ENCODE data around the gene OTOG.
"Not testable (repeated sequence)": the region's sequence is repeated elsewhere in the genome, so short reads cannot be mapped to it uniquely, and the experiment has no call there.

The OTOG gene

DNA sequence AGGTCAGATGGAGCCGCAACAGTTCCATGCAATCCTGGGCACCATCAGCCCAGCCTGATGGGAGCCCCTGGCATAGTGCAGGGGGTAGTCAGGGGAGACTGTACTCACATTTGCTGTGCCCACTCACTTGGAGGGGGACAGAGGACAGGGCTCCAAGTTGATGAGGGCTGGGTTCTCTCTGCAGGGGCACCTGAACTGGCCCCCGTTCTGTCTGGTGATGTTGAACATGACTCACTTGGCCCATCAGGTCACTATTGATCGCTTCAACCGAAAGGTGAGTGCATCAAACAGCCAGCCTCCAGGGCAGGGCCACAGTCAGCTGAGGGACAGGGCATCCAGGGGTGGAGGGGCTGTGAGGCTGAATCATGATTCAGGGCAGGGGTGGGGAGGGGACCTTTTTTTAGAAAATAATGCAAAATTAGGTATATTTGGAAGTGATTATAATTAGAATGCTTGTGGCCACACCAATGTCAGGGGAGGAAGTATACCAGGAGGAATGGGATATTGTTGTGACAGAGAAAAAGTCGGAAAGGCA, 66.4 kb downstream of the OTOG start:
- Mint-ChIP-seq H3K4me1 (ENCODE audit: low read depth) (no peaks in the 10 kb centered on the region), H3K27ac (no peak overlapping the region), H3K27me3 (no peaks in the 10 kb centered on the region), H3K36me3 (no peaks in the 10 kb centered on the region), H3K9me3 (ENCODE audit: low read depth) (no peaks in the 10 kb centered on the region), H3K4me3 (no peak overlapping the region)

- H3K4me1 Mint-ChIP-seq (ENCODE audit: low read depth), result no peaks in the 10 kb centered on the region
- no peaks in the 10 kb centered on the region for H3K9me3 Mint-ChIP-seq (ENCODE audit: low read depth)
- no peak overlapping the region for H3K27ac Mint-ChIP-seq
- no peak overlapping the region for H3K4me3 Mint-ChIP-seq
- no peaks in the 10 kb centered on the region for H3K36me3 Mint-ChIP-seq
- no peaks in the 10 kb centered on the region for H3K27me3 Mint-ChIP-seq
Measured at GRCh38 chr11:17613983-17614382, 66.9 kb downstream of the OTOG start.

DNA sequence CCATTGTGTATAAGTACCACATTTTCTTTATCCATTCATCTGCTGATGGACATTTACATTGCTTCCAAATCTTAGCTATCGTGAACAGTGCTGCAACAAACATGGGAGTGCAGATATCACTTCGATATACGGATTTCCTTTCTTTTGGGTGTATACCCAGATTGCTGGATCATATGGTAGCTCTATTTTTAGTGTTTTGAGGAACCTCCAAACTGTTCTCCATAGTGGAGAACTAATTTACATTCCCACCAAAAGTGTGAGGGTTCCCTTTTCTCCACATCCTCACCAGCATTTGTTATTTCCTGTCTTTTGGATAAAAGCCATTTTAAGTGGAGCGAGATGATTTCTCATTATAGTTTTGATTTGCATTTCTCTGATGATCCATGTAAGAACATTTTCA, 75.7 kb downstream of the OTOG start:
- Mint-ChIP-seq H3K9me3 (ENCODE audit: low read depth) (peaks cover 22% of the 10 kb centered on the region), H3K27me3 (peaks cover 28% of the 10 kb centered on the region)
- not testable (repeated sequence) for H3K4me3 Mint-ChIP-seq; H3K36me3 Mint-ChIP-seq; H3K4me1 Mint-ChIP-seq (ENCODE audit: low read depth); H3K27ac Mint-ChIP-seq

DNA sequence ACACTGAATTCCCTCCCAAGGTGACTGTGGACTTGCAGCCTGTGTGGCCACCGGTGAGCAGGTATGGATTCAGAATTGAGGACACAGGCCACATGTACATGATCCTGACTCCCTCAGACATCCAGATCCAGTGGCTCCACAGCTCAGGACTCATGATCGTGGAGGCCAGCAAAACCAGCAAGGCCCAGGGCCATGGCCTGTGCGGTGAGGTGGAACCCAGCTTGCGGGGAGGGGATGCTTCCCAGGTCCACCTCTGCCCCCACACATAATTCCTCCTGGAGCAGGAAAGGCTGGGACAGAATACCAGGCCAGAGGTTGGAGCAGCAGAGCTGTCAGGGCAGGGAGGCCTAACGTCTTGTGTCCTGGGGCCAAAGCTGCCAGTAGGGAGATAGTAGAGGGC, 82.1 kb downstream of the OTOG start:
- no peaks in the 10 kb centered on the region for H3K9me3 Mint-ChIP-seq (ENCODE audit: low read depth)
- H3K27me3 Mint-ChIP-seq, result peaks cover 28% of the 10 kb centered on the region
- no peaks in the 10 kb centered on the region for H3K36me3 Mint-ChIP-seq
- no peaks in the 10 kb centered on the region for H3K4me1 Mint-ChIP-seq (ENCODE audit: low read depth)
- H3K27ac Mint-ChIP-seq, result no peak overlapping the region
- no peak overlapping the region for H3K4me3 Mint-ChIP-seq

GRCh38 chr11:17630936-17631335, 83.9 kb downstream of the OTOG start:
- Mint-ChIP-seq H3K36me3 (no peaks in the 10 kb centered on the region), H3K27ac (no peak overlapping the region), H3K27me3 (peaks cover 23% of the 10 kb centered on the region), H3K9me3 (ENCODE audit: low read depth) (no peaks in the 10 kb centered on the region), H3K4me1 (ENCODE audit: low read depth) (no peaks in the 10 kb centered on the region), H3K4me3 (no peak overlapping the region)

DNA sequence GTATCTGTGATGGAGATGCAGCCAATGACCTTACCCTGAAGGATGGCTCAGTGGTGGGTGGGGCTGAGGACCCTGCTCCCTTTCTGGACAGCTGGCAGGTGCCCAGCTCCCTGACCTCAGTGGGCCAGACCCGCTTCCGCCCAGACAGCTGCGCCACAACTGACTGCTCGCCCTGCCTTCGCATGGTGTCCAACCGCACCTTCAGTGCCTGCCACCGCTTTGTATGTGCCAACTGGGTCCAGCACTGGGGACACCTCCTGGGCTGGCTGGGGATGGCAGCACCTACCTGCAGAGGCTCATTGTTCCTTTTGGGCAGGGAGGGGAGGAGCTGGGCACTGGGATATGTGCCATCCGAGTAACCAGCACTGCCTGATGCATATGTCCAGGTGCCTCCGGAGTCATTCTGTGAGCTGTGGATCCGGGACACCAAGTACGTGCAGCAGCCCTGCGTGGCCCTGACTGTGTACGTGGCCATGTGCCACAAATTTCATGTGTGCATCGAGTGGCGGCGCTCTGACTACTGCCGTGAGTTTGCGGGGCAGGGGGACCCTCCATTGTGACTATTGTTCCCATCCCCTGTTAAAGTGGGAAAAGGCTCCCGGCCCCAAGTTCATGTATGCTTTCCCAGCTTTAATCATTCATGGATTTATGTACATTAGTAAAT, 84.8 kb downstream of the OTOG start:
- H3K4me1 Mint-ChIP-seq (ENCODE audit: low read depth), result no peaks in the 10 kb centered on the region
- no peak overlapping the region for H3K4me3 Mint-ChIP-seq
- no peaks in the 10 kb centered on the region for H3K36me3 Mint-ChIP-seq
- H3K9me3 Mint-ChIP-seq (ENCODE audit: low read depth), result no peaks in the 10 kb centered on the region
- peaks cover 23% of the 10 kb centered on the region for H3K27me3 Mint-ChIP-seq
- no peak overlapping the region for H3K27ac Mint-ChIP-seq

DNA sequence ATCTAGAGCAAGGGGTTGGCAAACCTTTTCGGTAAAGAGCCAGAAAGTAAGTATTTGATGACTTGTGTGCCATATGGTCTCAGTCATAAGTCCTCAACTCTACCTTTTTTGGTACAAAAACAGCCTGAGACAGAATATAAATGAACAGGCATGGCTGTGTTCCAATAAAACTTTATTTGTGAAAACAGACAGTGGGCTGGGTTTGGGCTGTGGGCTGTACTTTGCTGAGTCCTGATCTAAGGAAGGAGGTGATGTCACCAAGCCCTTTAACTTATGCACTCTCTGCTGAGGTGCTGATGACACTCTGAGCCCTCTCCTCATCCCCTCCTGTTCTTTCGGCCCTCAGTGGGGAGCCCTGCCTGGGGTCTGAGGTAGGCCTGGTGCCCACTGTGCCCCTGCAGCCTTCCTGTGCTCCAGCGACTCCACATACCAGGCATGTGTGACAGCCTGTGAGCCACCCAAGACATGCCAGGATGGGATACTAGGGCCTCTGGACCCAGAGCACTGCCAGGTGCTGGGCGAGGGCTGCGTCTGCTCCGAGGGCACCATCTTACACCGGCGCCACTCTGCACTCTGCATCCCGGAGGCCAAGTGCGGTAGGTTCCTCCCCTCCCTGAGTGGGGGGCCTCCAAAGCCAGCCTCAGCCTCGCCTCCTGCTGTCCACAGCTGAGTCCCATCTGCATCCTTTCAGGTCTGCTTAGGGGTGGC, 86.4 kb downstream of the OTOG start:
- H3K4me3 Mint-ChIP-seq, result no peak overlapping the region
- H3K36me3 Mint-ChIP-seq, result no peaks in the 10 kb centered on the region
- H3K27me3 Mint-ChIP-seq, result peaks cover 17% of the 10 kb centered on the region
- no peak overlapping the region for H3K27ac Mint-ChIP-seq
- no peaks in the 10 kb centered on the region for H3K4me1 Mint-ChIP-seq (ENCODE audit: low read depth)
- no peaks in the 10 kb centered on the region for H3K9me3 Mint-ChIP-seq (ENCODE audit: low read depth)

DNA sequence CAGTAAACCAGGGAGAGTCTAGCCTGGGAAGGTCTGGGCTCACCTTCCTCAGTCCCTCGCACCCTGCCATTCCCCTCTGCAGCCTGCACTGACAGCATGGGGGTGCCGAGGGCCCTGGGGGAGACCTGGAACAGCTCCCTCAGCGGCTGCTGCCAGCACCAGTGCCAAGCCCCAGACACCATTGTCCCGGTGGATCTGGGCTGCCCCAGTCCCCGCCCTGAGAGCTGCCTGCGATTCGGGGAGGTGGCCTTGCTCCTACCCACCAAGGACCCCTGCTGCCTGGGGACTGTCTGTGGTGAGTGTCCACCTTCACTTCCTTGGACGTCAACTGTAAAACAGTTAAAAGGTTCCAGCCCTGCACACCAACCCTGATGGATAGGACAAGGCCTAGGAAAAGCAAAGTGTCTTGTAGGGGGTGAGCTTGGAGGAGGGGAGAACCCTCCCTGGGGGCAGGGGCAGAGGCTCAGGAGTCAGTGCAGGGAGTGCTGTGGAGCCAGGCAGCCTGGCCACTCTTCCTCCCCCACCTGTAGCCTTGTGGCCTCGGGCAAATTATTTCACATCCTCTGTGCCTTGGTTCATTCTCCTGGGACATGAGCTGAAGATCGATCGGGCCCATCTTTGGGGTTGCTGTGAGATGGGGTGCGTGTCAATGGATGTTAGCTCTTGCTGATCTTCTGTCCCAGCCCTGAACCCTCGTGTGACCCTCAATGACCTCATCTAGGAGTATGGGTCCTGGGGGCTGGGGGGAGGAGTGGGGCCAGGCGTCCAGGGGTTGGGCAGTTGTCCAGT, 87.1 kb downstream of the OTOG start:
- H3K9me3 Mint-ChIP-seq (ENCODE audit: low read depth), result no peaks in the 10 kb centered on the region
- H3K36me3 Mint-ChIP-seq, result no peaks in the 10 kb centered on the region
- H3K4me1 Mint-ChIP-seq (ENCODE audit: low read depth), result no peaks in the 10 kb centered on the region
- no peak overlapping the region for H3K4me3 Mint-ChIP-seq
- H3K27ac Mint-ChIP-seq, result no peak overlapping the region
- peaks cover 10% of the 10 kb centered on the region for H3K27me3 Mint-ChIP-seq

- Mint-ChIP-seq H3K36me3 (no peaks in the 10 kb centered on the region), H3K27me3 (peaks cover 9% of the 10 kb centered on the region), H3K4me1 (ENCODE audit: low read depth) (no peaks in the 10 kb centered on the region), H3K4me3 (no peak overlapping the region), H3K27ac (no peak overlapping the region), H3K9me3 (ENCODE audit: low read depth) (no peaks in the 10 kb centered on the region)
Measured at GRCh38 chr11:17634776-17635550, 87.9 kb downstream of the OTOG start.

GRCh38 chr11:17635551-17635938, 88.5 kb downstream of the OTOG start:
- Mint-ChIP-seq H3K9me3 (ENCODE audit: low read depth) (no peaks in the 10 kb centered on the region), H3K27me3 (peaks cover 4% of the 10 kb centered on the region), H3K4me1 (ENCODE audit: low read depth) (no peaks in the 10 kb centered on the region), H3K36me3 (no peaks in the 10 kb centered on the region), H3K27ac (no peak overlapping the region), H3K4me3 (no peak overlapping the region)

GRCh38 chr11:17636721-17637120, 89.7 kb downstream of the OTOG start:
- H3K27ac Mint-ChIP-seq, result no peak overlapping the region
- no peaks in the 10 kb centered on the region for H3K4me1 Mint-ChIP-seq (ENCODE audit: low read depth)
- H3K4me3 Mint-ChIP-seq, result no peak overlapping the region
- no peaks in the 10 kb centered on the region for H3K36me3 Mint-ChIP-seq
- H3K9me3 Mint-ChIP-seq (ENCODE audit: low read depth), result no peaks in the 10 kb centered on the region
- H3K27me3 Mint-ChIP-seq, result no peaks in the 10 kb centered on the region

GRCh38 chr11:17637901-17638300, 90.8 kb downstream of the OTOG start:
- Mint-ChIP-seq H3K27ac (no peak overlapping the region), H3K4me1 (ENCODE audit: low read depth) (no peaks in the 10 kb centered on the region), H3K9me3 (ENCODE audit: low read depth) (no peaks in the 10 kb centered on the region), H3K27me3 (no peaks in the 10 kb centered on the region), H3K4me3 (no peak overlapping the region), H3K36me3 (no peaks in the 10 kb centered on the region)

DNA sequence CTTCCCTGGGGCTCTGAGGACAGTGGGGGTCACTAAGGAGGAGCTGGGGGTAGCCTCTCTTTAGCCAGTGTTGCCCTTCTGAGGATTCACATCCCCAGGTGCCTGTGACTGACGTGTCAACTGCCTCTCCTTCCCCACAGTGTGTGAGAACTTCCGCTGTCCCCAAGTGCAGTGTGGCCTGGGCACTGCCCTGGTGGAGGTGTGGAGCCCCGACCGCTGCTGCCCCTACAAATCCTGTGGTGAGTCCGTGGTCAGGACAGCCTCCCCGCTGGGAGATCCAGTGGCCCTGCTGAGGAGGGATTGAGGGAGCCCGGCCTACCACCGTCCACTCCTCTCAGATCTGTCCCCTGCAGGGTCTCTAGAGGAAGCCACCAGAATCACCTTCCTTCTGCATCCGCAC, 91.3 kb downstream of the OTOG start:
- no peaks in the 10 kb centered on the region for H3K27me3 Mint-ChIP-seq
- no peaks in the 10 kb centered on the region for H3K4me1 Mint-ChIP-seq (ENCODE audit: low read depth)
- H3K4me3 Mint-ChIP-seq, result no peak overlapping the region
- H3K36me3 Mint-ChIP-seq, result no peaks in the 10 kb centered on the region
- H3K27ac Mint-ChIP-seq, result no peak overlapping the region
- no peaks in the 10 kb centered on the region for H3K9me3 Mint-ChIP-seq (ENCODE audit: low read depth)

GRCh38 chr11:17639091-17639490, 92.0 kb downstream of the OTOG start:
- H3K4me1 Mint-ChIP-seq (ENCODE audit: low read depth), result no peaks in the 10 kb centered on the region
- H3K9me3 Mint-ChIP-seq (ENCODE audit: low read depth), result no peaks in the 10 kb centered on the region
- H3K36me3 Mint-ChIP-seq, result no peaks in the 10 kb centered on the region
- no peaks in the 10 kb centered on the region for H3K27me3 Mint-ChIP-seq
- H3K4me3 Mint-ChIP-seq, result no peak overlapping the region
- H3K27ac Mint-ChIP-seq, result no peak overlapping the region

DNA sequence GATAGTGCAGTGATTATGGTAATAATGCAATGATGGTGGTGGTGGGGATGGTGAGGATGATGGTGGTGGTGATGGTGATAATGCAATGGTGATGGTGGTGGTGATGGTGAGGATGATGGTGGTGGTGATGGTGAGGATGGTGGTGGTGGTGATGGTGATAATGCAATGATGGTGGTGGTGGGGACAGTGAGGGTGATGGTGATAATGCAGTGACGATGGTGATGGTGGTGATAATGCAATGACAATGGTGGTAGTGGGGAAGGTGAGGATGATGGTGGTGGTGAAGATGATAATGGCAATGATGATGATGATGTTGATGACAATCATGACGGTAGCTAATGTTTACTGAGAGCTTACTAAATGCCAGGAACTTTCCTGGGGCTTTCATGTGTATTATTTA, 92.7 kb downstream of the OTOG start:
- Mint-ChIP-seq H3K27ac (no peak overlapping the region), H3K27me3 (no peaks in the 10 kb centered on the region), H3K36me3 (no peaks in the 10 kb centered on the region), H3K4me3 (no peak overlapping the region), H3K9me3 (ENCODE audit: low read depth) (no peaks in the 10 kb centered on the region), H3K4me1 (ENCODE audit: low read depth) (no peaks in the 10 kb centered on the region)

All from activated naive CD8-positive, alpha-beta T cell (primary cell).